NT2/D1 (cell line): ENCODE data around the gene XPR1.

ENCODE experiments used
- DNase-seq: peaks from one replicate; pipeline ENCODE4 v3.0.0-alpha.2; 2011; ENCODE audit warnings: low read depth, low spot score
- H3K27me3 ChIP-seq: 2 replicates; pipeline ENCODE4 v1.6.0; 2011; ENCODE audit warnings: mild to moderate bottlenecking; ENCODE audit not compliant: insufficient read length, insufficient read depth
- H3K36me3 ChIP-seq: 2 replicates; pipeline ENCODE4 v1.6.1; 2011; ENCODE audit warnings: mild to moderate bottlenecking, low read length, mixed read lengths; ENCODE audit not compliant: insufficient read depth, insufficient read length
- H3K4me1 ChIP-seq: 2 replicates; pipeline ENCODE4 v1.5.1; 2011; ENCODE audit not compliant: insufficient read depth, insufficient read length
- H3K4me3 ChIP-seq: 2 replicates; pipeline ENCODE4 v1.5.1; 2011; ENCODE audit warnings: low read depth; ENCODE audit not compliant: insufficient read length
- H3K9ac ChIP-seq: 2 replicates; pipeline ENCODE4 v1.6.0; 2011; ENCODE audit warnings: low read depth; ENCODE audit not compliant: insufficient read length
- H3K9me3 ChIP-seq: 2 replicates; pipeline ENCODE4 v1.5.1; 2011; ENCODE audit warnings: mild to moderate bottlenecking, low read length; ENCODE audit not compliant: insufficient read depth
- SUZ12 ChIP-seq: IDR thresholded peaks from 2 replicates; pipeline ENCODE4 v1.6.1; 2011; ENCODE audit not compliant: insufficient read length, insufficient read depth; ENCODE audit errors: extremely low read depth
- YY1 ChIP-seq: IDR thresholded peaks from 2 replicates; pipeline ENCODE4 v1.6.1; 2011; ENCODE audit not compliant: insufficient read length, insufficient read depth
- ZNF274 ChIP-seq: IDR thresholded peaks from 2 replicates; pipeline ENCODE4 v1.6.1; 2011; ENCODE audit warnings: mild to moderate bottlenecking, low read depth, low read length

The XPR1 gene

DNA sequence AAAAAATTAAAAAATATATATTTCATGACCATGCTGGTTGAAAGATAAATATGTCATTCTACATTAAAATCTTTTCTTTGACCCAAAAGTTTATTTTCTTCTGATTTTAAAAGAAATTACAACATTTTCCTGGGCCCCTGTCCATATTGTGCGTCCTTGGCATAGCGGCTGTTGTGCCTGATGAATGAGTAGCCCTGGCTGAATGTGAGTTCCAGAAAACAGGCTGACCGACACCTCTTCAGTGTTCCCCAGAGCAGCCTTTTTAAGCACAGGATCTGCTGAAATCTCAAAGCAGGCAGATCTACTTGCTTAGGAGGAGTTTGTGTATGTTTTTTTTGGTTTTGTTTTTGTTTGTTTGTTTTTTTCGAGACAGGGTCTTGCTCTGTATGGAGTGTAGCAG lies 300.6 kb downstream of the XPR1 start:
- Histone ChIP-seq H3K4me1 (peaks cover 29% of the 10 kb centered on the region), H3K27me3 (no peaks in the 10 kb centered on the region), H3K9ac (no peak overlapping the region), H3K4me3 (no peak overlapping the region), H3K9me3 (no peaks in the 10 kb centered on the region), H3K36me3 (no peaks in the 10 kb centered on the region)
- no peak for DNase-seq
- TF ChIP-seq SUZ12 (no peak), YY1 (no peak), ZNF274 (no peak)

DNA sequence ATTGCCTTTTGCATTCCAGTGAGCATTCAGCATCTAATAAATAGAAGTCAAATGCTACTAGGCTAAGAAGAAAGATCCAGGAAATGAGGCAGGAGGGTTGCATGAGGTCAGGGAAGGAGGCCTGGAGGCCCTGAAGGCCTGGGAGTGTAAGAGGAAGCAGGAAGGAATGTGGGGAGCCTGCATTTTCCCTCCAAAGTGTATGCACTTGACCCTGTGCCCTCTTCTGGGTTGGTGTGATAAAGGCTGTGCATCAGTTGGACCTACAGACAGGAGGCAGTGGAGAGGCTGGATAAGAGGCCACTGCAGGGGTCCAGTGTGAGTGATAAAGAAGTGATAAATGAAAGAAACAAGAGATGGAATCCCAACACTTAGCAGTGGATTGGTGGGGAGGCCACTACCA lies 301.3 kb downstream of the XPR1 start:
- peaks cover 4% of the 10 kb centered on the region for H3K27me3 ChIP-seq
- no peak for DNase-seq

DNA sequence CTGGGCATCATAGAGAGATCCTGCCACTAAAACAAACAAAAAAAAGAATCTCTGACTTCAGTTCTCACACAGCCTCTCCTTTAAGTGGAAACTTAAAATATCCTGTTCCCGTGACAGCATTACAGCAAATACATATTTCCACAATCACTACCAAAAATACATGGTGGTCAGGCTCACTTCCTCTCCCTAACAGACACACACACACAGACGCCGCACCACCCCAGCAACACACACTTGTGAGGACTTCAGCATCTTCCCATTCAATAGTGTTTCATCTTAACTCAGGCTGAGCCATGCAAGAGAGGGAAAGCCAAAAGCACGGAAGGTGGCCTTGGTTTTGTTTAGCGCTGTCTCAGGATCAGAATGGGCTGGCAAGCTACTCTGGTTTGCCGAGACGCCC lies 302.7 kb downstream of the XPR1 start:
- H3K4me1 ChIP-seq: peaks cover 27% of the 10 kb centered on the region
- no peak overlapping the region for H3K4me3 ChIP-seq
- peaks cover 7% of the 10 kb centered on the region for H3K27me3 ChIP-seq
- no peak for DNase-seq
- no peak for TF ChIP-seq SUZ12
- TF ChIP-seq ZNF274: no peak
- no peak for TF ChIP-seq YY1
- H3K36me3 ChIP-seq: no peaks in the 10 kb centered on the region
- no peak overlapping the region for H3K9ac ChIP-seq
- H3K9me3 ChIP-seq: no peaks in the 10 kb centered on the region

More for the DNA sequence above, 301.3 kb downstream of the XPR1 start:
- no peak for TF ChIP-seq SUZ12
- no peak for TF ChIP-seq YY1
- TF ChIP-seq ZNF274: no peak
- Histone ChIP-seq H3K36me3 (no peaks in the 10 kb centered on the region), H3K9me3 (no peaks in the 10 kb centered on the region), H3K4me3 (no peak overlapping the region), H3K4me1 (peaks cover 27% of the 10 kb centered on the region), H3K9ac (no peak overlapping the region)

GRCh38 chr1:180935326-180936109 lies 303.7 kb downstream of the XPR1 start:
- TF ChIP-seq ZNF274 (no peak), SUZ12 (no peak), YY1 (no peak)
- no peaks in the 10 kb centered on the region for H3K36me3 ChIP-seq
- DNase-seq: no peak
- no peaks in the 10 kb centered on the region for H3K9me3 ChIP-seq
- no peak overlapping the region for H3K9ac ChIP-seq
- H3K4me3 ChIP-seq: no peak overlapping the region
- peaks cover 27% of the 10 kb centered on the region for H3K4me1 ChIP-seq
- peaks cover 7% of the 10 kb centered on the region for H3K27me3 ChIP-seq

DNA sequence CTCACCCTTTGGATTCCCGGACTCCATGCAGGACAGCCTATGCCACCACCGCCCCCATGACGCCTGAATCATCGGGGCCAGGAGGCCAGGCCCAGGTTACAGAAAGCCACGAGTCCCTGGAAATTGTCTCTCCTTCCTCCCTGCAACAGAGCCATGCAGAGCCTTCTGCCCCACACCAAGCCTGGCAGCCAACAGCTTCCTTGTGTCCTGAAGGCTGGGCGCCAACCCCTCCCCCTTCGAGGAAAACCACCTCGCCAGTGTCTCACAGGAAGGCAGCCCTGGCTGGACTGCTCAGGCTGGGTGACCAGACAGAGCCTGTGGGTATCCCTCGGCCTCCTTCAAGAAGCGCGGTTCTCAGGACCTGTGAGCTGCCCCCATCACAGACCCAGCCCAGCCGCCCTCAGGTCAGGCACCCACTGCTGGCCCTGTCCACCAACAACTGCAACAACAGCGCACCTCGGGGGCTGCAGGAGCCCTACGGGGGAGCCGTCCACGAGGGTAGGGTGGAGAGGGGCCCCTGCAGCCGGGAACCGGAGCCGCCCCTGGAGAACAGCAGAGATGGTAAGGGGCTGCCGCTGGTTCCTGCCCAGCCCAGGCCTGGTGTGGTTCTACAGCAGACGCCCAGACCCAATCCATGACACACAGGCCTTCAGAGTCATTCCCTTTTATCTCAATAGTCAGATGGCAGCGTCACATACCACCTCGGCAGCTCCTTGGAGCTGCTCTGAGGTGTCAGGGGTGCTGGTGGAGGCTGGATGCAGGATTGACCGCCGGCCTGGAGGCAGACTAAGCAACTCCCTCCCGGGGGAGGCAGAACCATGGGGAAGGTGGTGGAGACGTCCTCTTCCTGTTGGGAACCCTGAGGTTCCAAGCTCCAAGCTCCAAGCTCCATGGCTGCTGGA lies 304.5 kb downstream of the XPR1 start:
- TF ChIP-seq SUZ12 (no peak), ZNF274 (no peak)
- DNase-seq: no peak
- no peaks in the 10 kb centered on the region for H3K36me3 ChIP-seq

GRCh38 chr1:180937012-180937372 lies 305.2 kb downstream of the XPR1 start:
- DNase-seq: no peak
- TF ChIP-seq ZNF274 (no peak), SUZ12 (no peak), YY1 (no peak)
- peaks cover 24% of the 10 kb centered on the region for H3K4me1 ChIP-seq
- peaks cover 7% of the 10 kb centered on the region for H3K27me3 ChIP-seq
- H3K9me3 ChIP-seq: no peaks in the 10 kb centered on the region
- H3K4me3 ChIP-seq: no peak overlapping the region
- H3K36me3 ChIP-seq: no peaks in the 10 kb centered on the region
- no peak overlapping the region for H3K9ac ChIP-seq

More for the DNA sequence above, 304.5 kb downstream of the XPR1 start:
- H3K27me3 ChIP-seq: peaks cover 7% of the 10 kb centered on the region
- H3K9me3 ChIP-seq: no peaks in the 10 kb centered on the region
- peaks cover 22% of the 10 kb centered on the region for H3K4me1 ChIP-seq
- no peak overlapping the region for H3K9ac ChIP-seq
- no peak overlapping the region for H3K4me3 ChIP-seq

GRCh38 chr1:180937624-180938225 lies 305.9 kb downstream of the XPR1 start:
- Histone ChIP-seq H3K9me3 (no peaks in the 10 kb centered on the region), H3K4me1 (peaks cover 28% of the 10 kb centered on the region), H3K4me3 (no peak overlapping the region), H3K9ac (no peak overlapping the region), H3K27me3 (peaks cover 7% of the 10 kb centered on the region), H3K36me3 (peaks cover 5% of the 10 kb centered on the region)
- no peak for TF ChIP-seq ZNF274
- no peak for DNase-seq
